ENCODE results near the gene CT47C1.

CT47C1 gene

GRCh38 chrX:119071381-119071780 lies 1.4 kb upstream of the CT47C1 start:
- Histone ChIP-seq H3K4me1 (no peaks in the 10 kb centered on the region), H3K27me3 (no peaks in the 10 kb centered on the region), H3K36me3 (no peaks in the 10 kb centered on the region), H3K4me3 (ENCODE audit: low read depth, low read length) (no peak overlapping the region), H3K9me3 (no peaks in the 10 kb centered on the region)
- no peak for DNase-seq
- no peak for TF ChIP-seq CTCF (IDR thresholded peaks at IDR 0.05; ENCODE audit: low read depth, low read length)

GRCh38 chrX:119073200-119073905 lies 560 bp downstream of the CT47C1 start:
- Histone ChIP-seq H3K27me3 (no peaks in the 10 kb centered on the region), H3K9me3 (no peaks in the 10 kb centered on the region), H3K36me3 (no peaks in the 10 kb centered on the region), H3K4me1 (no peaks in the 10 kb centered on the region), H3K4me3 (ENCODE audit: low read depth, low read length) (no peak overlapping the region)
- TF ChIP-seq CTCF (IDR thresholded peaks at IDR 0.05; ENCODE audit: low read depth, low read length), result no peak
- no peak for DNase-seq

- Histone ChIP-seq H3K36me3 (no peaks in the 10 kb centered on the region), H3K27me3 (no peaks in the 10 kb centered on the region), H3K4me1 (no peaks in the 10 kb centered on the region), H3K4me3 (ENCODE audit: low read depth, low read length) (no peak overlapping the region), H3K9me3 (no peaks in the 10 kb centered on the region)
- TF ChIP-seq CTCF (IDR thresholded peaks at IDR 0.05; ENCODE audit: low read depth, low read length), result no peak
- no peak for DNase-seq
Observed at GRCh38 chrX:119073911-119074310, 1.1 kb downstream of the CT47C1 start.

- TF ChIP-seq CTCF (IDR thresholded peaks at IDR 0.05; ENCODE audit: low read depth, low read length), result no peak
- H3K9me3 ChIP-seq, result no peaks in the 10 kb centered on the region
- no peaks in the 10 kb centered on the region for H3K36me3 ChIP-seq
- H3K27me3 ChIP-seq, result no peaks in the 10 kb centered on the region
- no peak for DNase-seq
- no peaks in the 10 kb centered on the region for H3K4me1 ChIP-seq
- no peak overlapping the region for H3K4me3 ChIP-seq (ENCODE audit: low read depth, low read length)
Observed at GRCh38 chrX:119075270-119076025, 2.7 kb downstream of the CT47C1 start.

- Histone ChIP-seq H3K4me1 (no peaks in the 10 kb centered on the region), H3K9me3 (no peaks in the 10 kb centered on the region), H3K36me3 (no peaks in the 10 kb centered on the region), H3K27me3 (no peaks in the 10 kb centered on the region), H3K4me3 (ENCODE audit: low read depth, low read length) (no peak overlapping the region)
- TF ChIP-seq CTCF (IDR thresholded peaks at IDR 0.05; ENCODE audit: low read depth, low read length), result no peak
- no peak for DNase-seq
Observed at GRCh38 chrX:119082278-119082677, 9.5 kb downstream of the CT47C1 start.

DNA sequence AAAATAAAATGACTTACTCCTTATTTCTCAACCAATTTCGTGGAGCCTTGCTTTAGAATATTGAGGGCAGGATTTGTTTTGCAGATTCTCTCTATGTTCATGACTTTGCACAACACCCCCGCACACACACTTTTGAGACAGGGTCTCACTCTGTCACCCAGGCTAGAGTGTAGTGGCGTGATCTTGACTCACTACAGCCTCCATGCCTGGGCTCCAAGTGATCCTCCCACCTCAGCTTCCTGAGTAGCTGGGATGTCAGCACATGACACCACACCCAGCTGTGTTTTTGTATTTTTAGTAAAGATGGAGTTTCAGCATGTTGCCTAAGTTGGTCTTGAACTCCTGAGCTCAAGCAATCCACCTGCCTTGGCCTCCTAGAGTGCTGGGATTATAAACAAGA lies 12.0 kb downstream of the CT47C1 start:
- Histone ChIP-seq H3K36me3 (no peaks in the 10 kb centered on the region), H3K4me1 (no peaks in the 10 kb centered on the region), H3K4me3 (ENCODE audit: low read depth, low read length) (no peak overlapping the region), H3K27me3 (no peaks in the 10 kb centered on the region), H3K9me3 (no peaks in the 10 kb centered on the region)
- no peak for TF ChIP-seq CTCF (IDR thresholded peaks at IDR 0.05; ENCODE audit: low read depth, low read length)
- no peak for DNase-seq
